ENCODE measurements around the gene SKA3. TPM values are rescaled to one million over a fixed set of nuclear protein-coding genes. Genes with fewer than 3 reads are reported as not detected.
"Not testable (repeated sequence)": the region's sequence is repeated elsewhere in the genome, so short reads cannot be mapped to it uniquely, and the experiment has no call there.

Gene SKA3
- total and polyA plus RNA-seq, 2 of the 13 experiments (the other 11 are each of a cell fraction or from before 2014, with no cell fraction given): 7.2 to 10.8 TPM

- Histone ChIP-seq H3K9me3 (ENCODE audit: low read length) (no peaks in the 10 kb centered on the region), H3K36me3 (replicated peaks in 1 of 2; ENCODE audit: control insufficient read depth in 1 of 2, insufficient read depth in 2 of 2, low read length in 2 of 2) (peaks cover 5 to 14% of the 10 kb centered on the region in 2 experiments; a peak in 2 of 5 replicates), H4K20me1 (ENCODE audit: insufficient read depth, low read length) (no peaks in the 10 kb centered on the region), H2AFZ (ENCODE audit: low read length) (no peak overlapping the region), H3K9ac (ENCODE audit: insufficient read depth, low read depth, low read length) (no peak overlapping the region), H3K79me2 (ENCODE audit: insufficient read depth, low read length) (peaks cover 41% of the 10 kb centered on the region), H3K4me3 (replicated peaks in 1 of 3; ENCODE audit: insufficient read depth in 1 of 3, low read depth in 2 of 3, low read length in 3 of 3) (no peak overlapping the region), H3K4me1 (ENCODE audit: insufficient read depth, low read length) (peaks cover 44% of the 10 kb centered on the region), H3K4me2 (ENCODE audit: low read depth, low read length) (no peak overlapping the region), H3K27ac (ENCODE audit: extremely low read length, insufficient read depth, low read length) (no peak overlapping the region), H3K27me3 (ENCODE audit: control insufficient read depth in 1 of 2, insufficient read depth in 2 of 2, low read length in 2 of 2) (no peaks in the 10 kb centered on the region; a peak in 2 of 5 replicates)
- ChIA-PET POLR2A (no interaction called here), CTCF (ENCODE audit: low intra/inter-chr PET ratio, low total read pairs) (no interaction called here)
- DNase-seq (ENCODE audit: low spot score) (peak; percentile 28), FAIRE-seq (no peak), ATAC-seq (no peak)
- intact Hi-C loops (cut with micrococcal nuclease; ENCODE audit: unreplicated experiment) (no loop called here), in situ Hi-C loops (cut with HindIII; ENCODE audit: extremely low pct_ligation_motif_present, low pct_unique_long_range_greater_than_20kb) (loop anchor here (10.0 kb wide), 1 partner anchor 227 kb away; no protein-coding TSS in a partner anchor)
- BruUV-seq (replicated peaks): no TSS peak
- 86% methylated on average over 9 of the region's 9 CpGs for WGBS (ENCODE audit: low lambda C conversion rate)
- TF ChIP-seq ZNF362 (CRISPR knock-in tag; IDR thresholded peaks at IDR 0.05; ENCODE audit: borderline replicate concordance) (peak; percentile 35; the same call in 1 of the 2 replicates), HNF4A (CRISPR knock-in tag; IDR thresholded peaks at IDR 0.05) (no peak), HNF1A (IDR thresholded peaks at IDR 0.05; ENCODE audit: low read depth) (peak; percentile 59), HNF1A (CRISPR knock-in tag; IDR thresholded peaks at IDR 0.05; ENCODE audit: borderline replicate concordance) (no peak)
Observed at GRCh38 chr13:21171420-21171819, 4.9 kb downstream of the SKA3 start.

GRCh38 chr13:21165606-21166005 is 10.7 kb downstream of the SKA3 start:
- BruUV-seq (replicated peaks); intact Hi-C loops (cut with micrococcal nuclease; ENCODE audit: unreplicated experiment); POLR2A ChIA-PET; H4K20me1 ChIP-seq (ENCODE audit: insufficient read depth, low read length); H3K9me3 ChIP-seq (ENCODE audit: low read length); H2AFZ ChIP-seq (ENCODE audit: low read length); ATAC-seq; H3K27me3 ChIP-seq (ENCODE audit: control insufficient read depth in 1 of 2, insufficient read depth in 2 of 2, low read length in 2 of 2); H3K4me1 ChIP-seq (ENCODE audit: insufficient read depth, low read length); DNase-seq (ENCODE audit: low spot score); H3K4me2 ChIP-seq (ENCODE audit: low read depth, low read length); CTCF ChIA-PET (ENCODE audit: low intra/inter-chr PET ratio, low total read pairs); H3K79me2 ChIP-seq (ENCODE audit: insufficient read depth, low read length); H3K4me3 ChIP-seq (replicated peaks in 1 of 3; ENCODE audit: insufficient read depth in 1 of 3, low read depth in 2 of 3, low read length in 3 of 3); FAIRE-seq; H3K9ac ChIP-seq (ENCODE audit: insufficient read depth, low read depth, low read length); H3K27ac ChIP-seq (ENCODE audit: extremely low read length, insufficient read depth, low read length); H3K36me3 ChIP-seq (replicated peaks in 1 of 2; ENCODE audit: control insufficient read depth in 1 of 2, insufficient read depth in 2 of 2, low read length in 2 of 2); in situ Hi-C loops (cut with HindIII; ENCODE audit: extremely low pct_ligation_motif_present, low pct_unique_long_range_greater_than_20kb): not testable (repeated sequence)
- WGBS (ENCODE audit: low lambda C conversion rate): 93% methylated on average over 4 of the region's 4 CpGs
